GM13977 (cell line): Measurements from ENCODE around the gene TECPR2.
"Not testable (repeated sequence)": the region's sequence is repeated elsewhere in the genome, so short reads cannot be mapped to it uniquely, and the experiment has no call there.

Experiments used
- DNase-seq: peaks from one replicate; pipeline ENCODE4 v3.0.0; 2012; ENCODE audit warnings: low spot score
- in situ Hi-C: fragments of 300-500 bp; cut with MboI; formaldehyde crosslinking; loops from one replicate; pipeline ENCODE4 v1.12.0; 2022; ENCODE audit warnings: low sequenced_read_pairs, low pct_unique_long_range_greater_than_20kb, mixed read lengths, inconsistent platforms; ENCODE audit not compliant: unreplicated experiment
- TF ChIP-seq, protein P1 (sequence below): IDR thresholded peaks from 2 replicates; pipeline ENCODE4 v1.5.1; 2012; ENCODE audit warnings: mild to moderate bottlenecking, control low read depth; ENCODE audit not compliant: insufficient read depth; ENCODE audit errors: extremely low read depth, missing control alignments

TECPR2 gene

GRCh38 chr14:102345232-102345631 lies 17.5 kb upstream of the TECPR2 start:
- in situ Hi-C loops = no loop called here
- DNase-seq = no peak
- TF ChIP-seq, protein P1, sequence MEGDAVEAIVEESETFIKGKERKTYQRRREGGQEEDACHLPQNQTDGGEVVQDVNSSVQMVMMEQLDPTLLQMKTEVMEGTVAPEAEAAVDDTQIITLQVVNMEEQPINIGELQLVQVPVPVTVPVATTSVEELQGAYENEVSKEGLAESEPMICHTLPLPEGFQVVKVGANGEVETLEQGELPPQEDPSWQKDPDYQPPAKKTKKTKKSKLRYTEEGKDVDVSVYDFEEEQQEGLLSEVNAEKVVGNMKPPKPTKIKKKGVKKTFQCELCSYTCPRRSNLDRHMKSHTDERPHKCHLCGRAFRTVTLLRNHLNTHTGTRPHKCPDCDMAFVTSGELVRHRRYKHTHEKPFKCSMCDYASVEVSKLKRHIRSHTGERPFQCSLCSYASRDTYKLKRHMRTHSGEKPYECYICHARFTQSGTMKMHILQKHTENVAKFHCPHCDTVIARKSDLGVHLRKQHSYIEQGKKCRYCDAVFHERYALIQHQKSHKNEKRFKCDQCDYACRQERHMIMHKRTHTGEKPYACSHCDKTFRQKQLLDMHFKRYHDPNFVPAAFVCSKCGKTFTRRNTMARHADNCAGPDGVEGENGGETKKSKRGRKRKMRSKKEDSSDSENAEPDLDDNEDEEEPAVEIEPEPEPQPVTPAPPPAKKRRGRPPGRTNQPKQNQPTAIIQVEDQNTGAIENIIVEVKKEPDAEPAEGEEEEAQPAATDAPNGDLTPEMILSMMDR = no peak

DNA sequence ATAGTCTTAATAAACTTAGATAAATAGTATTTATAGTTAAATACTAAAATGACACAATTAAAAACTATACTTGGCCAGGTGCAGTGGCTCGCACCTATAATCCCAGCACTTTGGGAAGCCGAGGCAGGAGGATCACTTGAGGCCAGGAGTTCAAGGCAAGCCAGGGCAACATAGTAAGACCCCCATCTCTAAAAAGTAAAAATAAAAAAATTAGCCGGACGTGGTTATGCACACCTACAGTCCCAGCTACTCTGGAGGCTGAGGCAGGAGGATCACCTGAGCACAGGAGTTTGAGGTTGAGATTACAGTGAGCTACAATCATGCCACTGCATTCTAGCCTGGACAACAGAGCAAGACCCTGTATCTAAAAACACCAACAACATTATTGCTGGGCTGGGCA lies 16.1 kb upstream of the TECPR2 start:
- TF ChIP-seq, protein P1 = no peak
- DNase-seq = no peak
- in situ Hi-C loops = no loop called here

DNA sequence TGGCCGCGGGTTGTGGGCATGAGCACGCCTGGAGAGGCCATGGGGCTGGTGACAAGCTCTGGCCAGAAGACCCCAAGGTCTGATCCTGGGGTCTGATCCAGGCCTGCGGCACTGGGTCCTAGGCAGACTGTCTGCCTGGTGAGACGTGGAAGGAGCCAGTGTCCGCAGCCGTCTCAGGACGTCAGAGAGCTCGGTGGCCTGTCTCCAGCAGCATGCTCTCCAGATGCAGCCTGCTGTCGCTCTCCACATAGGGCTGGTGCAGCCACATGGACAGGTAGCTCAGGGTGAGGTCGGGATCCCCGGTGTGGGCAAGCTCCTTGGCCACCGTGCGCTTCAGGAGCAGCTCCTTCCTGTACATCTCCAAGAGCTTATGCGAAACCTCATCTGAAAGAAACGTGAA lies 14.4 kb upstream of the TECPR2 start:
- TF ChIP-seq, protein P1 = no peak
- DNase-seq = no peak
- in situ Hi-C loops = no loop called here

GRCh38 chr14:102351023-102351422 lies 11.7 kb upstream of the TECPR2 start:
- in situ Hi-C loops = no loop called here
- TF ChIP-seq, protein P1 = no peak
- no peak for DNase-seq

GRCh38 chr14:102351593-102351992 lies 11.1 kb upstream of the TECPR2 start:
- in situ Hi-C loops, DNase-seq: not testable (repeated sequence)

GRCh38 chr14:102352213-102352612 lies 10.5 kb upstream of the TECPR2 start:
- in situ Hi-C loops = no loop called here
- no peak for DNase-seq
- TF ChIP-seq, protein P1 = no peak

- TF ChIP-seq, protein P1 = no peak
- no peak for DNase-seq
- in situ Hi-C loops = no loop called here
These were observed 9.6 kb upstream of the TECPR2 start for GRCh38 chr14:102353126-102353619.
